ENCODE results near the gene MERTK. TPM values are rescaled to one million over a fixed set of nuclear protein-coding genes. Genes with fewer than 3 reads are reported as not detected.

Gene MERTK
- total RNA-seq, 1 experiment from 2014 or later = 2.1 TPM

DNA sequence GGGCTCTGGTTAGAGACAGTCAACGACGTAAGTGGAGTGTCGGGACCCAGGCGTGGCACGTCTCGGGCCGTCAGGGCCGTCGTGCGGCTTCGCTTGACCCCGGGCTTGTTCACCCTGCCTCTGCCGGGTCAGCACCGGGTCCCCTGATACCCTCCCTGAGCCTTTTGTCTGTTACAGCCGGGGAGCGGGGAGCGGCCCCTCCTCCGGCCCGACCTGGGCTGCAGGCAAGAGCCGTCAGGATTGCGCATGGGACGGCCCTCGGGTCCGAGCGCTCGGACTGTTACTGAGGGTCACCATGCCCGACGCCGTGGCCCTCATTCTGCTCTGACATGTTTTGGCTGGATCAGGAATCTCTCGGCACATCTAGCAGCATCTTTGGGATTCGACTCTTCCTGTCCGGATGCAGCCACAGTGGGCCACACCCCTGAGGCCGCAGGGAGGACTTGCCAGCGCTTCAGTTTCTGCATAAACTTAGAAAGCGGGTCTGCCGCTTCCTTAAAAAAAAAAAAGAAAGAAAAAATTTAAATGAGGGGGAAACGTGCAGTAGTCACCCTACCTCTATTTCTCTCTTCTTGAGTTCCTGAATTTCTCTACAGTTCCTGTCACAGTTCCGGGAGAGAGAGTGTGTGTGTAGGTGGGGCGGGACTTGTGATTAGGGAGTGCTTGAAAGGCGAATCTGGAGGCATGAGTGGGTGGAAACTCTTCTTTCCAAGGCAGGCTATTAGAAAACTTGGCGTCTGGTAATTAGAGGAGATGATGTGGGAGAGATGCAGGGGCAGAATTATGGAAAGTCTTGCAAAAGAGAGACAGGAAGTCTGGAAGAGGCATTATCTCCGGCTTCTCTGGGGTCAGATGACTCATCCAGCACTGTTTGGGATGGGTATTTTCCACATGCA lies 157.6 kb downstream of the MERTK start:
- no peaks in the 10 kb centered on the region for H3K9me3 Mint-ChIP-seq (ENCODE audit: low read depth, unreplicated experiment)
- H3K4me3 Mint-ChIP-seq (ENCODE audit: low read depth, unreplicated experiment) = peak overlapping the region; percentile 78
- no peaks in the 10 kb centered on the region for H3K27me3 Mint-ChIP-seq (ENCODE audit: unreplicated experiment)
- TSS peak; percentile 92 for BruUV-seq (replicated peaks)
- TF ChIP-seq CTCF (IDR thresholded peaks at IDR 0.05; ENCODE audit: unreplicated experiment) = no peak
- peak overlapping the region; percentile 80 for H3K27ac Mint-ChIP-seq (ENCODE audit: unreplicated experiment)
- intact Hi-C loops (cut with micrococcal nuclease; ENCODE audit: unreplicated experiment) = loop anchor here (10.0 kb wide), 1 partner anchor 59 kb away; no protein-coding TSS in a partner anchor
- CTCF ChIA-PET = interaction anchor here (1.2 kb wide), 1 partner anchor 53 kb away, joined by 3 read pairs; no protein-coding TSS in a partner anchor
- H3K36me3 Mint-ChIP-seq (ENCODE audit: insufficient read depth, unreplicated experiment) = peaks cover 34% of the 10 kb centered on the region
- peak; percentile 60 for DNase-seq
- H3K4me1 Mint-ChIP-seq (ENCODE audit: low read depth, unreplicated experiment) = peaks cover 25% of the 10 kb centered on the region

- Mint-ChIP-seq H3K27me3 (ENCODE audit: unreplicated experiment) (no peaks in the 10 kb centered on the region), H3K27ac (ENCODE audit: unreplicated experiment) (peak overlapping the region; percentile 80), H3K4me1 (ENCODE audit: low read depth, unreplicated experiment) (peaks cover 25% of the 10 kb centered on the region), H3K36me3 (ENCODE audit: insufficient read depth, unreplicated experiment) (peaks cover 34% of the 10 kb centered on the region), H3K4me3 (ENCODE audit: low read depth, unreplicated experiment) (peak overlapping the region; percentile 78), H3K9me3 (ENCODE audit: low read depth, unreplicated experiment) (no peaks in the 10 kb centered on the region)
- TF ChIP-seq CTCF (IDR thresholded peaks at IDR 0.05; ENCODE audit: unreplicated experiment) = no peak
- no peak for DNase-seq
- intact Hi-C loops (cut with micrococcal nuclease; ENCODE audit: unreplicated experiment) = loop anchor here (10.0 kb wide), 1 partner anchor 58 kb away; no protein-coding TSS in a partner anchor
- CTCF ChIA-PET = no interaction called here
- BruUV-seq (replicated peaks) = no TSS peak
Measured at GRCh38 chr2:112056626-112056987, 158.2 kb downstream of the MERTK start.

DNA sequence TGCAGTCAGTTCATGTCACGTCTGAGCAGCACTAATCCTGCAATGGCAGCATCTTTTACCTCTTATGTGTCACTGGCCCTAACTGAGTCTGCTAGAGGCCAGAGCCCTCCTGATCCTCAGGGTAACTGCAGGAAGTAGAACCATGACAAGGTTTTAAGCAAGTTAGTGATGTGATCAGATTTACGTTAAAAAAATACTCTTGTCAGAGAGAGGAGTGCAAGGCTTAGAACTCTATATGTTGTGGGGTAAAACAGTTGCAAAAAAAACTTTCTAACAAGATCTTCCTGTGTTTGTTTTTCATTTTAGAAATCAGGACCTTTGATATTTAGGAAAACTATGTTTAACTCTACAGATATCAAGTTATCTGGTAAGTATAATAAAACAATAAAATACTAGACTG lies 161.3 kb downstream of the MERTK start:
- CTCF ChIA-PET = no interaction called here
- H3K4me3 Mint-ChIP-seq (ENCODE audit: low read depth, unreplicated experiment) = no peak overlapping the region
- no peaks in the 10 kb centered on the region for H3K9me3 Mint-ChIP-seq (ENCODE audit: low read depth, unreplicated experiment)
- H3K36me3 Mint-ChIP-seq (ENCODE audit: insufficient read depth, unreplicated experiment) = peaks cover 38% of the 10 kb centered on the region
- H3K4me1 Mint-ChIP-seq (ENCODE audit: low read depth, unreplicated experiment) = peaks cover 30% of the 10 kb centered on the region
- no peak for TF ChIP-seq CTCF (IDR thresholded peaks at IDR 0.05; ENCODE audit: unreplicated experiment)
- no TSS peak for BruUV-seq (replicated peaks)
- no peak overlapping the region for H3K27ac Mint-ChIP-seq (ENCODE audit: unreplicated experiment)
- intact Hi-C loops (cut with micrococcal nuclease; ENCODE audit: unreplicated experiment) = loop anchor here (10.0 kb wide), 1 partner anchor 55 kb away; no protein-coding TSS in a partner anchor
- no peaks in the 10 kb centered on the region for H3K27me3 Mint-ChIP-seq (ENCODE audit: unreplicated experiment)
- no peak for DNase-seq

DNA sequence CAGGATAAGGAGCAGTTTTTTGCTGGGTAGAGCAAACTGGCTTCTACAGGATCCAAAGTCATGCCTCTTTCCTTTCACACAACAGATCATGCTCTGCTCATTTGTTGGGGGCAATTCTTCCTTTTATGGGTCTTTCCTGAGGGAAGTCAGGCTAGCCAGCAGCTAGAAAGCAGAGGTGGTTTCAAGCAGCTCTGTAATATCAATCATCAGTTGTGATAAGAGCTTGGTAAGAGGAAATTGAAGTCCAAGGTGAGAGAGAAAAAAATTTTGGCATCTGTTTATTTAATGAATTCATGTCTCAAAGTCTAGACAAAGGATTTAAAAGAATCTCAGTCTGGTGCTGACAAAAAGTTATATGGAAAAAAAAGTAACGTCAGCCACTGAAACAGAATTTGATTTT lies 162.9 kb downstream of the MERTK start:
- Mint-ChIP-seq H3K4me1 (ENCODE audit: low read depth, unreplicated experiment) (peaks cover 38% of the 10 kb centered on the region), H3K4me3 (ENCODE audit: low read depth, unreplicated experiment) (no peak overlapping the region), H3K9me3 (ENCODE audit: low read depth, unreplicated experiment) (no peaks in the 10 kb centered on the region), H3K27ac (ENCODE audit: unreplicated experiment) (no peak overlapping the region), H3K27me3 (ENCODE audit: unreplicated experiment) (no peaks in the 10 kb centered on the region), H3K36me3 (ENCODE audit: insufficient read depth, unreplicated experiment) (peaks cover 30% of the 10 kb centered on the region)
- BruUV-seq (replicated peaks) = no TSS peak
- no peak for TF ChIP-seq CTCF (IDR thresholded peaks at IDR 0.05; ENCODE audit: unreplicated experiment)
- intact Hi-C loops (cut with micrococcal nuclease; ENCODE audit: unreplicated experiment) = no loop called here
- no peak for DNase-seq
- CTCF ChIA-PET = no interaction called here
